ENCODE results near the gene LZTS2. TPM values are rescaled to one million over a fixed set of nuclear protein-coding genes. Genes with fewer than 3 reads are reported as not detected.

LZTS2 gene
- total RNA-seq, 4 donors from 2014 or later = 41.8 to 86.8 (median 56.6) TPM

DNA sequence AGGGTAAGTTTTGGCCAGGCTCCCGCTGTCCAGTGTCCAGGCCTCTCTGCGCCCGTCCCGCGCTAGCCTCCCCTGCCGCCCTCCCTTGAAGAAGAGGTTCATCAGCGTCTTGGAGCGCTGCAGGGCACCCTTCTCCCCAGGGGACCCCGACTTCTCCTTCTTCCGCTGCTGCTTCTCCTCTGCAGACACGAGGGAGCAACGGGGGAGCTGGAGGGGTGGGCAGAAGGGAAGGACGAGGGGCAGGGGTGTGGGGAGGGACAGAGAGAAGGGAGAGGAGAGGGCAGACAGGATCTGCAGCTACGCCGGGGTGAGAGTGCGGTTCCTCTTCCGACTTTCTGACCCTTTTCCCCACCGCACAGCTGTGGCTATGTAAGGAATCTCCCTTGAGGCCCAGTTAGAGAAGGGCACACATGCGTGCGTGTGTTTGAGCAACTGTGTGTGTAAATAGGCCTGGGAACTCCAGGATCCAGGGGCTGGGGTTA, 18.6 kb downstream of the LZTS2 start:
- Histone ChIP-seq H3K27ac (no peak overlapping the region), H3K9me3 (no peaks in the 10 kb centered on the region), H3K4me3 (no peak overlapping the region), H3K36me3 (no peaks in the 10 kb centered on the region), H3K27me3 (peaks cover 27% of the 10 kb centered on the region), H3K4me1 (peaks cover 0 to 17% (median 8%) of the 10 kb centered on the region in 4 donors)
- in situ Hi-C loops (cut with MboI; ENCODE audit: low pct_ligation_motif_present in 1 of 4, low pct_unique_long_range_greater_than_20kb in 1 of 4, low sequenced_read_pairs in 3 of 4) (no loop called here), intact Hi-C loops (cut with DNase I; ENCODE audit: low total_unique reads) (loop anchor here (5.0 to 10.0 kb wide), 2 partner anchors 53 to 289 kb away; partner anchors contain the start of gene SEMA4G)
- no peak for DNase-seq
- no peak for TF ChIP-seq POLR2AphosphoS5 (IDR thresholded peaks at IDR 0.05)
- no peak for TF ChIP-seq POLR2A (IDR thresholded peaks at IDR 0.05)
- TF ChIP-seq EP300 (IDR thresholded peaks at IDR 0.05; ENCODE audit: low read depth) = no peak
- no peak for TF ChIP-seq CTCF (IDR thresholded peaks at IDR 0.05)
- WGBS, 2 donors (ENCODE audit: low coverage in 1 of 2) = 55% methylated on average over 7 to 20 of the region's 20 CpGs

- 24% methylated on average over 45 of the region's 45 CpGs; no CpG with 5 or more reads in 1 of the 2 donors for WGBS, 2 donors (ENCODE audit: low coverage in 1 of 2)
- intact Hi-C loops (cut with DNase I; ENCODE audit: low total_unique reads) (loop anchor here (5.0 to 10.0 kb wide), 2 partner anchors 54 to 288 kb away; partner anchors contain the start of gene SEMA4G), in situ Hi-C loops (cut with MboI; ENCODE audit: low pct_ligation_motif_present in 1 of 4, low pct_unique_long_range_greater_than_20kb in 1 of 4, low sequenced_read_pairs in 3 of 4) (no loop called here)
- H3K36me3 ChIP-seq = no peaks in the 10 kb centered on the region
- peaks cover 0 to 13% (median 5%) of the 10 kb centered on the region in 4 donors for H3K4me1 ChIP-seq
- peak; percentile 88 for DNase-seq
- H3K4me3 ChIP-seq = no peak overlapping the region
- H3K27ac ChIP-seq = no peak overlapping the region
- H3K27me3 ChIP-seq = peaks cover 27% of the 10 kb centered on the region
- no peaks in the 10 kb centered on the region for H3K9me3 ChIP-seq
- TF ChIP-seq POLR2AphosphoS5 (IDR thresholded peaks at IDR 0.05) = no peak
- TF ChIP-seq CTCF (IDR thresholded peaks at IDR 0.05) = peak; percentile 58 to 79 (median 68)
Measured at GRCh38 chr10:101018600-101019439, 19.2 kb downstream of the LZTS2 start.

GRCh38 chr10:101019440-101019703, 19.8 kb downstream of the LZTS2 start:
- no peaks in the 10 kb centered on the region for H3K36me3 ChIP-seq
- WGBS, 2 donors (ENCODE audit: low coverage in 1 of 2) = 45% methylated on average over 2 of the region's 2 CpGs; no CpG with 5 or more reads in 1 of the 2 donors
- H3K27me3 ChIP-seq = peaks cover 27% of the 10 kb centered on the region
- no peak overlapping the region for H3K4me3 ChIP-seq
- no peaks in the 10 kb centered on the region for H3K9me3 ChIP-seq
- no peak overlapping the region for H3K27ac ChIP-seq
- in situ Hi-C loops (cut with MboI; ENCODE audit: low pct_ligation_motif_present in 1 of 4, low pct_unique_long_range_greater_than_20kb in 1 of 4, low sequenced_read_pairs in 3 of 4) = no loop called here
- intact Hi-C loops (cut with DNase I; ENCODE audit: low total_unique reads) = loop anchor here (5.0 to 10.0 kb wide), 2 partner anchors 55 to 288 kb away; partner anchors contain the start of gene SEMA4G
- no peak for DNase-seq
- peaks cover 0 to 8% (median 5%) of the 10 kb centered on the region in 4 donors for H3K4me1 ChIP-seq
- TF ChIP-seq CTCF (IDR thresholded peaks at IDR 0.05) = no peak
- no peak for TF ChIP-seq POLR2AphosphoS5 (IDR thresholded peaks at IDR 0.05)
- TF ChIP-seq EP300 (IDR thresholded peaks at IDR 0.05; ENCODE audit: low read depth) = no peak
- no peak for TF ChIP-seq POLR2A (IDR thresholded peaks at IDR 0.05)

- Histone ChIP-seq H3K4me1 (peaks cover 0 to 7% (median 5%) of the 10 kb centered on the region in 4 donors), H3K27ac (no peak overlapping the region), H3K36me3 (no peaks in the 10 kb centered on the region), H3K27me3 (peaks cover 24% of the 10 kb centered on the region), H3K4me3 (no peak overlapping the region), H3K9me3 (no peaks in the 10 kb centered on the region)
- no peak for DNase-seq
- 73 to 85% methylated on average over 2 to 10 of the region's 10 CpGs for WGBS, 2 donors (ENCODE audit: low coverage in 1 of 2)
- intact Hi-C loops (cut with DNase I; ENCODE audit: low total_unique reads) (no loop called here), in situ Hi-C loops (cut with MboI; ENCODE audit: low pct_ligation_motif_present in 1 of 4, low pct_unique_long_range_greater_than_20kb in 1 of 4, low sequenced_read_pairs in 3 of 4) (no loop called here)
- TF ChIP-seq POLR2AphosphoS5 (IDR thresholded peaks at IDR 0.05) = no peak
- no peak for TF ChIP-seq CTCF (IDR thresholded peaks at IDR 0.05)
- TF ChIP-seq POLR2A (IDR thresholded peaks at IDR 0.05) = no peak
- TF ChIP-seq EP300 (IDR thresholded peaks at IDR 0.05; ENCODE audit: low read depth) = no peak
Measured at GRCh38 chr10:101020427-101021075, 20.9 kb downstream of the LZTS2 start.
